Activated T-helper 9 cell treated with anti-CD3 and anti-CD28 coated beads, Interleukin-2, amount 50 U/mL, for 16 hours (primary cell): Measurements from ENCODE around the gene BCAP29.
"Not testable (repeated sequence)": the region's sequence is repeated elsewhere in the genome, so short reads cannot be mapped to it uniquely, and the experiment has no call there.

Experiments
- DNase-seq: peaks from one replicate; pipeline ENCODE4 v3.0.0-alpha.2; 2020; ENCODE audit warnings: low read depth

Gene BCAP29, protein sequence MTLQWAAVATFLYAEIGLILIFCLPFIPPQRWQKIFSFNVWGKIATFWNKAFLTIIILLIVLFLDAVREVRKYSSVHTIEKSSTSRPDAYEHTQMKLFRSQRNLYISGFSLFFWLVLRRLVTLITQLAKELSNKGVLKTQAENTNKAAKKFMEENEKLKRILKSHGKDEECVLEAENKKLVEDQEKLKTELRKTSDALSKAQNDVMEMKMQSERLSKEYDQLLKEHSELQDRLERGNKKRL

DNA sequence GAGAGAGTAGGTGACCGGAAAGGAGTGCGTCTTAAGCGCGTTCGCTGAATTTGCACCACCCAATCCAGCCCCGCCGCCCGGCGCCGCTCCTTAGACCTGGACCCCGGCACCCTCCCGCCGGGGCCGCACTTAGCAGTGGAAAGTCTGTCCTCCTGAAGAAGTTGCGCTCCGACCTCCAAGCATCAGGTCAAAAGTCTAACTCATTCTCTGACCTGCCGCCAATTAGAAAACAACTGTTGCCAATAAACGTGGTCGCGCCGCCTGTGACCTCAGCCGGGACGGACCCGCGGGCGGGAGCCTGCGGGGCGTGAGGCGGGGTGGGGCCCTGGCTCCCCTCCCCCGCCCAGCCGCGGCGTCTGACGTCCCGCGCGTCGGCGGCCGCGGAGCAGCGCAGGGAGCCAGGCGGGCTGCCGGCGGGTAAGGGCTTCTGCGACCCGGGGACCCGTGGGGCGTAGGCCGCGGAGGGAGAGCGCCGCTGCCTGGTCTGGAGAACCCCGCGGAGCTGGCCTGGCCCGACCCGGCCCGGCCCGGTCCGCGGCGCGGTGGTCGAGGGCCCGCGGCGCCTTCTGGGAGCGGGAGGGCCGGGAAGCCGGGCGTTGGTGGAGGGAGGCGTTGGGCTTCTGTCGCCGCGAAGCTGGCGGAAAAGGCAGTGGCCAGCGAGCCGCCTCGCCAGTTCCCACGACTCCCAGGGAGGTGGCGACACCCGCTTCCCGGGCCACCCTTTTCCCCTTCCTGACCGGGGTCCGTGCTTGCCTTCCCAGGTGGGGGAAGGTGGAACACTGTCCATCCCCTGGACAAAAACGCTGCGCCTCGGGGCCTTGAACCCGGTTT, at the start of gene BCAP29:
Gene BCAP29, plus strand, starts transcription at position 362 of the 831 bp plus-strand sequence. CDS start 527 bp downstream, outside the sequence.
- peak; percentile 60 for DNase-seq

DNA sequence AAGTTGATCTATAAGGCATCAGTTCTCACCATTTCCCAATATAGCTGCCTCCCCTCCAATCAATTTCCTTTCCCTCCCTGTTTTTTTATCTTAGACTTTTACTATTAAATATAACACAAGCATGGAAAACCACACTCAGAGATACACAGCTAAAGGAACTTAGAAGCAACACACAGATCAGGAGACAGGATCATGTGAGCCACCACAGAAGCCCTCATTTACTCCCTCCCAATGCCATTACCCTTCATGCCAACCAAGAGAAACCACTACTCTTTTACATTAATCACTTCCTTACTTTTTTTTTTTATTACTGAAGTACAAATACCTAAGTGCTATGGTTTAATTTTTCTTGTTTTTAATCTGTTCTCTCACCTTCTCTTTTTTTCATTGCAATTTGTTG, 49.3 kb upstream of the BCAP29 start:
- DNase-seq = no peak

DNA sequence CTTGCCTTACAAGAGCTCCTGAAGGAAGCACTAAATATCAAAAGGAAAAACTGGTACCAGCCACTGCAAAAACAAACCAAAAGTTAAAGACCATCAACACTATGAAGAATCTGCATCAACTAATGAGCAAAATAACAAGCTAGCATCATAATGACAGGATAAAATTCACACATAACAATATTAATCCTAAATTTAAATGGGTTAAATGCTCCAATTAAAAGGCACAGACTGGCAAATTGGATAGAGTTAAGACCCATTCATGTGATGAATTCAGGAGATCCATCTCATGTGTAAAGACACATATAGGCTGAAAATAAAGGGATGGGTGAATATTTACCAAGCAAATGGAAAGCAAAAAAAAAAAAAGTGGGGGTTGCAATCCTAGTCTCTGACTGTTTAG, 45.9 kb upstream of the BCAP29 start:
- no peak for DNase-seq

DNA sequence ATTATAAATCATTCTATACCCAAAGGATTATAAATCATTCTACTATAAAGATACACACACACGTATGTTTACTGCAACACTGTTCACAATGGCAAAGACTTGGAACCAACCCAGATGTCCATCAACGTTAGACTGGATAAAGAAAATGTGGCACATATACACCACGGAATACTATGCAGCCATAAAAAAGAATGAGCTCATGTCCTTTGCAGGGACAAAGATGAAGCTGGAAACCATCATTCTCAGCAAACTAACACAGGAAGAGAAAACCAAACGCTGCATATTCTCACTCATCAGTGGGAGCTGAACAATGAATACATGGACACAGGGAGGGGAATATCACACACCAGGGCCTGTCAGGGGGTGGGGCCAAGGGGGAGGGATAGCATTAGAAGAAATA, 42.8 kb upstream of the BCAP29 start:
- DNase-seq = not testable (repeated sequence)

DNA sequence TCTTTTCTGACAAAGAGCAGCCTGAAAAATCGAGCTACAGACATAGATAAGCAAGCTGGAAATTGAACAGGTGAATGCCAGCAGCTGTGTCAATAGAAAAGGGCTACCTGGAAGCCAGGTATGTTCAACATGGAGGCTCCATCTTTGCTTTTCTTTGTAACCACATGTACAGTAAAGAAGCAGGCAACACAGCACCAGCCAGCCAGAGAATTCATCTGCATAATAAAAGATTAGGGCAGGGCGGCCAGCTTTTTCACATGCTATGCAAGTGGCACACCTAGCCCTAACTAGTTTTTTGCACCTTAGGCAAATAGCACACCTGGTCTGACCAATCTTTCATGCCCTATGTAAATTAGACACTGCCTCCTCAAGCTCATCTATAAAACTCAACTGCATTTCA, 42.0 kb upstream of the BCAP29 start:
- no peak for DNase-seq

DNA sequence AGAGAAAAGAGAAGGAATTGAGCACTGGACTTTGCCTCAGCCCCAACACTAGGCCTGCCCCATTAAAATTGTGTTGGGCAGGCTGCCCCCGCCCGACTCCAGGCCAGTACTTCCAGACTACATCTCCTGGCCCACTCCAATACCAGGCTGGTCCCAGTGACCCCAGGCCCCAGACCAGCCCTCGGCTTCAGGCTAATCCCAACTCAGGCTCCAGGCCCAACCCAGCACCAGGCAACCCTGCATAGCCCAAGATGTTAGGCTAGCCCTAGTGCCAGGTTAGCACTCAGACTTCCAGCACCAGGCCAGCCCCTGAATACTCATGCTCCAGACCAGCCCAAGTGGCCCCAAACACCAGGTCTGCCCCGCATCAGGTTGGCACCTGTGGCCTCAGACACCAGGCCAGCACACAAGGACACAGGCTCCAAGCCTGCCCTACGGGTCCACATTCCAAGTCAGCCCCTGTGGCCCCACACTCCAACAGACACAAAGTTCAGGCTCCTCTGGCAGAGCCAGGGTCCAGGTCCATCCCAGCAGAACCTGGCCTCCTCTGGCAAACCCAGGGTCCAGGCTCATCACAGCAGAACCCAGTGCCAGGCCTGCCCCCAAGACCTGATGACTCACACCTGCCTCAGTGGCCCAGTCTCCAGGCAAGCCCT, 36.6 kb upstream of the BCAP29 start:
- DNase-seq = no peak

DNA sequence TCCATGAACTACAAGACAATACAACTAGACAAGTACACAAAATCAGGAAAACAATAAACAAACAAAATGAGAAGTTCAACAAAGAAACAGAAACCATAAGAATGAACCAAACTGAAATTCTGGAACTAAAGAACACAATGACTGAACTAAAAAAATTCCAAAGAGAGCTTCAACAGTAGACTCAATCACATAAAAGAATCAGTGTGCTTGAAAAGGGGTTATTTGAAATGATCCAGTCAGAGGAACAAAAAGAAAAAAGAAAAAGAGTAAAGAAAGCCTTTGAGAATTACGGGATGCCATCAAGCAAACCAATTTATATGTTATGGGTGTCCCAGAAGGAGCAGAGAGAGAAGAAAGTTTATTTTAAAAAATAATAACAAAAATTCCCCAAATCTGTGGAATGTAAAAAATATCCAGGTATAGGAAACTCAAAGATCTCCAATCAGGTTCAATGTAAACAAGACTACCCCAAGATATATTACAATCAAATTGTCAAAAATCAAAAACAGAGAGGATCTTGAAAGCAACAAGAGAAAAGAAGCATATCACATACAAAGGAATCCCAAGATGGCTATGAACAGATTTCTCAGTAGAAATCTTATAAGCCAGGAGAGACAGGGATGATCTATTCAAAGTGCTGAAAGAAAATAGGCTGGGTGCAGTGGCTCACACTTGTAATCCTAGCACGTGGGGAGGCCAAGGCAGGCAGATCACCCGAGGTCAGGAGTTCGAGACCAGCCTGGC, 35.0 kb upstream of the BCAP29 start:
- no peak for DNase-seq

DNA sequence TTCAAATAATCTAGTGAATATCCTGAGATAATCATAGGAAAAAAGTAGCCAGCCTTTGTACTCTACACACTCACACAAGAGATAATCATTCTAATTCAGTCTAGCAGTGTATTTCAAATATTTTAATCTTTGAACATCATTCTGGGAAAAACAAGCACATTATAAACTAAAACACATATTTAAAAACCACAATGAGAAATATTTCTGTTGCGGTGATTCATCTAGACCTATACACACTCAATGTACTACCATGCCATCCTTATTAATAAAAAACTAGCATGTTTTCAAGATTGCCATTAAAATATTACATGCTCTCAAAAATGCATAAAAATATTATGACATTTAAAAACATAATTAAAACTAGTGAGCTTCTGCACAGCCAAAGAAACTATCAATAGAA, 28.1 kb upstream of the BCAP29 start:
- DNase-seq = no peak

DNA sequence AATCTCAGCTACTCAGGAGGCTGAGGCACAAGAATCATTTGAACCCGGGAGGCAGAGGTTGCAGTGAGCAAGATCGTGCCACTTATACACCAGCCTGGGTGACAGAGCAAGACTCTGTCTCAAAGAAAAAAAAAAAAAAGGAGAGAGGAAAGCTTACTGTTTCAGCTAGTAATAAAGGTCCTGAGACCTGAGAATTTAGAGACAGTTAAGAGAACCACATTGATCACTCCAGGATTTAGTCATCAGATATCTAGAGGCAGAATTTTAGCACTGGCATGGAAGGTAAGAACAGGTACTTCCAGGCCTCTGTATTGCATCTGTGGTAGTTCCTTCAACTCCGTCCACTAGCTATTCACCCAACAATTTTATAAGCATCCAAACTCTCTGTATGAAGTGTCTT, 24.2 kb upstream of the BCAP29 start:
- no peak for DNase-seq

DNA sequence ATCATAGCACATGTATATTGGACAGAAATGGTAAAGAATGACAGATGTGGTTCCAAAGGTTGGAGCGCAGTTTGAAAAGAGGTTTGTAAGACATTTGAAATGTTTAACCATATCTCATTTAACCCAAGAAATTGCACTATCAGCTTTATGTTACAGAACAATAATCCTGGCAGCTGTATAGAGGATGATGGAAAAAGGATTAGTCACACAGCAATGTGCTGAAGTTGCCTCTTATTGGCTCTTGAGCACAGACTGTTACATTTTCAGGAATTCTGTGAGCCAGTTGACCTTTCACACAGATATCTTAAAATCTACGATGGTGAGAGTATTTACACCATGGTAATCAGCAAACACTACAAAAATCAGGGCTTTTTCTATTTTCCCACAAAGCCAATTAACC, 20.2 kb upstream of the BCAP29 start:
- DNase-seq = no peak

DNA sequence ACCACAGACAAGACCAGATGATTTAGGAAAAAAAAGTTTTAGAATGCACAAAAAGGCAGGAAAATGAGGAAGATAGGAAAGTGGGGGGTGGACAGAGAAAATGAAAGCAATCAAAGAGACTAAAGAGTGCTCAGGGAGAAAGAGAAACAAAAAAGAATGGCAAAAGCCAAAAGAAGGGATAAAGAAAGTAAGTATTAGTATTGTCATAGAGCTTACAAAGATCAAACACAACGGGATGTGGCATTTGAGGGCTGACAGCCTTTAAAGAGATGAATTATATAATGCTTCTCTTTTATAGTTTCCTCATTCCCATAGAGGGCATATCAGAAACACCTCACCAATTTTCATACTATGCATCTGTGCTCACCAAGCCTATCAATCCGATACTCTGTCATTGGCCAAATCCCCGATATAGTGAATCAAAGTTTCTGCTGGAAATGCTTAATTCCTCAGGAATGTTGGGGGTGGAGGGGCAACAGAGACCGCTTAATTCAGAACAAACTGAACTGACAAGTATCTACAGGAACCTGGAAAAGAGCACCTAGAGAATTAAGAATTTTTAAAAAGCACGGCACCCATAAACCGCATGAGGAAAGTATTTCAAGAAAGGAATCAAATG, 19.0 kb upstream of the BCAP29 start:
- DNase-seq = no peak

DNA sequence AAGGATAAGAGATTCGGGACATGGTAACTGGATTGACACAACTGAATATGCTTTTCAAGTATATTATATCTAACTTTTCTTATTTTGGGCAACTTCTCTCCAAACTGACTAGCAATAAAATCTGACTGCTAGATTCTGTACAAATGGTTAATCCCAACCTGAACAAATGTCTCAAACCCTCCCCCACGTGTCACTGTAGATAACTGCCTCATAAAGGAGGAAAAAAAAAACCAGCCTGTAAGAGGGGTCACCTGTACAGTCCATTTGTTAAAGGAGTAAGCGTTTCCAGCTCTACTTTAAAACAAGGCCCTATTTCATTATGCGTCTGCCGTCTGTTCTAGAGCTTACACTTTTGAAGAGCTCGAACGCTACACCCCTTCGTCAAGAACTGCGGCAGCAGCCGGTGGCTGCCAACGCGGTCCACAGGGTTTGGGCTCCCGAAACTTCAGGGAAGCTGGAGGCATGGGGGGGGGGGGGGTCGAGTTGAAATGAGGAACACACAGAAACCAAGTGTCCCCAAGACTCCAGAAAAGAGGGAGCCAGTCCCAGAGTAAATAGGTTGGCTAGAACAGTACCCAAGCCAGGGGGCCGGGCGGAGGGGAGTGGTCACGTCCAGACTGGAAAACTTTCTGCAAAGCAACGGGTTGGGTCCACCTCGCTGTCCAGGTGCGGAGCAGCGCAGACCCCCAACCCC, 16.8 kb upstream of the BCAP29 start:
- DNase-seq = no peak

DNA sequence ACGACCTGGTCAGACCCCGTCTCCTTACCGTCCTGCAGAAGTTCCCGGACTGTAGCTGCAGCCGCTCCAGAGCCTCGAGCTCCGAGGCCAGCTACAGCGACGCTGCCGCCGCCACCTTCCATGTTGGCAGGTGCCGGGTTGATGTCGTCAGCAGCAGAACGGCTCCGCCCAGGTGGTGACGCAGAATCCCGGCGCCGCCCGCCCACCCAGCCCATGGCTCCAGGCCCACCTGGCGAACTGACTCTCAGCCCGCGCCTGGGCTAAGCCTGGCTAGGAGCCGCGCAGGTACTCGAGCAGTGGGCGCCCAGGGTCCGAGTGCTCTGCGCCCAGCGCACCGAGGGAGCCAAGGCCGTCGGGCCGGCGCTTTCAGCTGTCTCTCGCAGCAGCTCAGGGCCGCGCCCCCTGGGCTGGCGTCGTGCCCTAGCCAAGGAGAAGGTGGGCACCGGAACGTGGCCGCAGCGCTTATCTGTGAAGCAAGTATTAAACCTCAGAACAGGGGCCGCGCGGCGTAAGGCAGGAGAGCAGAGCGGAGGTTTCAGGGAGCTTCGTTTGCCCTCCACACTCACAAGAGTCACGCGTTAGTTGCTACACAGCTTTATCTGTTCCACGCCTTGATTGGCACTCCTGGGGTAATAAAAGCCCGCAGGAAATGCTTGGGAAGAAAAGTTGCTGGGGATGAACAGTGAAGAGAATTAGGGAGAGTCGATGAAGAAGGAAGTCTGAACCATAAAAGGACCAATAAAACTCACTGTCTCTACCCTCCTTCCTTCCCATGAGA, 16.1 kb upstream of the BCAP29 start, which contains the start of the genes COG5 and DUS4L:
Gene COG5, minus strand, starts transcription at position 146 of the 778 bp plus-strand sequence. Its CDS starts 24 bp downstream, at position 122.
Gene DUS4L, plus strand, starts transcription at position 197 of the 778 bp plus-strand sequence. CDS start 3,100 bp downstream, outside the sequence.
- DNase-seq = peak; percentile 74

DNA sequence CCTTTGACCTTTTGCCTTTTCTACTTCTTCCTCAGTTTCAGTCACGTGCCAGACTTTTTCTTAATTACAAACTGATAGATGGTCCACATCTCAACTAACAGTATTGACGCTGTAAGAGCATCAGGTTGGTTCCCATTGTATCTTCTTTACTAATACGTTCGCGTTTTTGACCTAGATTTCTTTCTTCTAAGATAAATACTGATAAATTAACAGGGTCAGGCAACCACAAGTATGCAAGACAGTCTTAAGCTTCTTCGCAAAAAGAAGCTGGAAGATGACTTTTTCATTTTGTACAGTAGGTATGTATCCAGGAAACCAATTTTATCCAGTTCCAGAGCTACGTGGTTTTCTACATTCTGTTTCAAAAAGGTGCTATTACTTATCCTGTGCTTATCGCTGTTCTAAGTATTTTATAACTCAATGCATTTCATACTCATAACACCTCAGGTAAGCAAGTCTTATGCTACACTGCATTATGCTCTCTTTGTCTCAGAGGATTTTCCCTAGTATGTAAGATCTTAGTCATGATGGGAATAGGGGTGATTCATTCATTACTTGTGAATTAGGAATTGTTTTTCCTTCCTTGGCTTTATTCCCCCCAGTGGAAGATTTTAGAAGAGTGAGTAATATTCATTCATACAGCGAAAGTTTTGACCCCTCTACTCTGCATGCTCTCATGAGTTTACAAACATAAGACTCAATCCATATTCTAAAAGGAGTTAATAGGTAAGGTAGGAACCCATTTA, 15.3 kb upstream of the BCAP29 start:
- DNase-seq = no peak

DNA sequence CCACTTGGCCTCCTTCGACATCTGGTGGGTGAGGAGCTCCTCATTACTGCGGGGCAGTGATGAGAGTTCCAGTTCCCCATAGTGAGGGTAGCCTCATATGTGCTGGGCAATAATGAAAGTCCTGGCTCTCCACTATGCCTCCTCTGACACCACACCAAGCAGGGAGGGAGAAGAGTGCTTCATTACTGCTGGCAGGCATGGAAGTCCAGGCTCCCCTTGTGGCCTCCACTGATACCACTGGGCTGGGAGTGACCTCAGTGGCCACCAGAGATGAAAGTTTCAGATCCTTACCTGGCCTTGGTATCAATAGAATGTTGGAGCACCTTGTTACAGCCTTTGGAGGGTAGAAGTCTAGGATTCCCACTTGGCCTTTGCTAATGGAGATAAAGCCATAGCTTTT, 9.7 kb upstream of the BCAP29 start:
- no peak for DNase-seq

DNA sequence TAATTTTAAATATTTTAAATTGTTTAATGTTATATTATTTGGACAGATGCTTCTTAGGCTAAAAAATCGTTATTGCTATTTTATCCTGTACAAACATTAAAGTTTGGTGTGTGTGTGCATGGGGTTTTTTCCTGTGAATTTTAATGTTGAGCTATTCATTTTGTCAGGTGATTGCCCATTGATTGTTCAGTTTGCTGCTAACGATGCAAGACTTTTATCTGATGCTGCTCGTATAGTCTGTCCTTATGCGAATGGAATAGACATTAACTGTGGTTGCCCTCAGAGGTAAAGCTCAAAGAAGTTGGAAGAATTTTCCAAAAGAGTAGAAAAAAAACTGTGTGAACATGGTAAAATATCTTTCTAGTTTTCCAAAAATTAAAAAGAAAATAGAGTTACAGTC, 6.5 kb upstream of the BCAP29 start:
- no peak for DNase-seq

DNA sequence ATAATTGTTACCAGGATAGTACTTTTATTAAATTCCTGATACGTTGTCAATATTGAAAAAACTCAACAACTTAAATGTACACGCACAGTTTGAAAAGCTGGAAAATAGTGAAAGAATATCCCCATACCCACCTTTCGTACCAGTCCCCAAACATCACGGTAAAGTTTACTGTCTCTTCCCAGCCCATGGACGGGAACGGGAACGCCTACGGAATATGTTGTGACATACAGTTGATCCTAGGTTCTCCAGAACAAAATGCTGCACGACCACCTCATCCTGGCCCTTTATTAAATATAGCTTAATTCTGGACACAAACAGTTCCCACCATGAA, 527 bp upstream of the BCAP29 start:
- no peak for DNase-seq

DNA sequence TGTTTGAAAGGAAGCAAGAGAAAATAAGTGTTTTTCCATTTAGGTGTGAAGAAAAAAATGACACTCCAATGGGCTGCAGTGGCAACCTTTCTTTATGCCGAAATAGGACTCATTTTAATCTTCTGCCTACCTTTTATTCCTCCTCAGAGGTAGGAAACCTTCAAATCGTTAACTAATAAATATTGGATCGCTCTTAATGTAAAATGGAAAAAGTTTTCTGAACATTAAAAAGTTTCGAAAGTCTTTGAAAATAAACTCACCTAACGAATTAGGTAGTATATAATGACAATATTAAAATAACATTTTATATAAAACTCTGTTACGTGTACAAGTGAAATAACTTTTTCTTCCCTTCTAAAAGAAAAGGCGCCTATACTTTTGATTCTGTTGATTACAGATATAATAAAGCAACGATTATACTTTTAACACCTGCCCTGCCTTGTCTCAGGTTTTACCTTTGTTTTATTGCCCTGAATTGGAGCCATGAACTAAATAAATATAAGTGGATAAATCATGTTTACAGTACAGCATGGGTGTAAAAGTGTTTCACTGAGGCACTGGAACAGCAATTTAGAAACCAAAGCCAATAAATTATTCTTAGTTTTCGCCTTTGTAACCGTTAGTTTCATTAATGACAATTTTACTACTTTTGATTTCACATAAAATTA, 804 bp downstream of the BCAP29 start:
- no peak for DNase-seq

DNA sequence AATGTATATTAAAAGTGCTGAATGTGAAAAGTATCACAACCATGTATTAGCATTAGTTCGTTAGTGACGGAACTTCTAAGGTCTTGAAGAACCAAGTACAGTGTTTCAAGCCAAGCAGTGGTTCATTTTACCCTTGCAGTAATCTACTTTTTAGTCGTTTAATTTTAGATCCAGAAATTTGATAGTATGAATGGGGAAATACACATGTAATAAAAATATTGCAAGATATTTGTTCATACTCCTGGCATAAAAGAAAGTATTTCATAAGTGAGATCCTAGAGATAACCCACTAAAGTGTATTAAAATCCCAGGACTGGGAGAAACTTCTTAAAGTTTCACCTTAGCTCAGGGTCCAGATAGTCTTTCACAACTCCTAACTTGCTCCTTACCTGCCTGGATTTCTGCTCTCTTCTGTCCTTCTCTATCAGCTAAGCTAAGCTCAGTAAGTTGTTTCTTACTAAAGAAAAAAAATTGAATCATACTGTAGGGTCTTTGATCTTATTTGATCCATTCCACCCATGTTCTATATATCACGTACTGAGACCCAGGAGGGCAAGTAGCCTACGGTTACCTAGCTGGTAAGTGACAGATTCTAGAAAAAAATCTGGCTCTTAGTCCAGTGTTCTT, 1.5 kb downstream of the BCAP29 start:
- no peak for DNase-seq
